HepG2 (cell line): Measurements from ENCODE around the gene SOX9. TPM values are rescaled to one million over a fixed set of nuclear protein-coding genes. Genes with fewer than 3 reads are reported as not detected.

Source experiments
- ATF7 ChIP-seq, 2 experiments: fragments of 450-650 bp in 1 of 2; sonication (generic) in 1 of 2; formaldehyde crosslinking in 1 of 2; IDR thresholded peaks; 2 replicates each; pipeline versions ENCODE4 v1.4.0 to v1.6.1; 2016 to 2020; ENCODE audit warnings: antibody characterized with exemption in 1 of 2, mild to moderate bottlenecking in 1 of 2, missing genetic modification reagents in 1 of 2
- CHD2 ChIP-seq: IDR thresholded peaks from 2 replicates; pipeline ENCODE4 v1.6.1; 2011; ENCODE audit warnings: low read depth, low read length, improper control_type of control experiment
- ETV6 ChIP-seq: sonication (generic); formaldehyde crosslinking; conservative IDR thresholded peaks from 2 replicates; pipeline ENCODE4 v1.4.0; 2020; ENCODE audit warnings: missing genetic modification reagents
- GLMP ChIP-seq: sonication (generic); formaldehyde crosslinking; IDR thresholded peaks from 2 replicates; pipeline ENCODE4 v1.9.0; 2021; ENCODE audit warnings: missing genetic modification reagents, mild to moderate bottlenecking, borderline replicate concordance
- HHEX ChIP-seq: IDR thresholded peaks from 2 replicates; pipeline ENCODE4 v1.6.1; 2016; ENCODE audit warnings: control low read depth
- NR2C2 ChIP-seq: sonication (generic); formaldehyde crosslinking; IDR thresholded peaks from 2 replicates; pipeline ENCODE4 v1.4.0; 2020; ENCODE audit warnings: missing genetic modification reagents, mild to moderate bottlenecking, moderate library complexity, borderline replicate concordance
- NR2F1 ChIP-seq, 2 experiments: fragments of 450-650 bp in 1 of 2; formaldehyde crosslinking in 1 of 2; IDR thresholded peaks; 2 replicates each; pipeline versions ENCODE4 v1.5.0 to v1.6.1; 2016 to 2020; ENCODE audit warnings: mild to moderate bottlenecking in 1 of 2, missing compliant biosample characterization in 1 of 2, missing genetic modification reagents in 1 of 2, moderate library complexity in 1 of 2
- ONECUT2 ChIP-seq: sonication (generic); formaldehyde crosslinking; IDR thresholded peaks from 2 replicates; pipeline ENCODE4 v1.4.0; 2020; ENCODE audit warnings: missing genetic modification reagents
- PAXIP1 ChIP-seq: sonication (generic); formaldehyde crosslinking; conservative IDR thresholded peaks from 2 replicates; pipeline ENCODE4 v1.4.0; 2020; ENCODE audit warnings: mild to moderate bottlenecking, missing genetic modification reagents, moderate library complexity
- ZBTB40 ChIP-seq, 2 experiments: fragments of 450-650 bp in 1 of 2; sonication (generic) in 1 of 2; formaldehyde crosslinking in 1 of 2; IDR thresholded peaks; 2 replicates each; pipeline versions ENCODE4 v1.6.1 to v1.8.0; 2016 to 2022; ENCODE audit warnings: antibody characterized with exemption in 1 of 2, mild to moderate bottlenecking in 1 of 2, missing genetic modification reagents in 1 of 2
- ZNF124 ChIP-seq: sonication (generic); formaldehyde crosslinking; IDR thresholded peaks from 2 replicates; pipeline ENCODE4 v1.4.0; 2020; ENCODE audit warnings: missing genetic modification reagents
- ZNF207 ChIP-seq: fragments of 450-650 bp; IDR thresholded peaks from 2 replicates; pipeline ENCODE4 v1.6.1; 2016; ENCODE audit warnings: antibody characterized with exemption, borderline replicate concordance
- ZNF263 ChIP-seq: sonication (generic); formaldehyde crosslinking; IDR thresholded peaks from 2 replicates; pipeline ENCODE4 v1.4.0; 2020; ENCODE audit warnings: missing genetic modification reagents
- ZNF678 ChIP-seq: sonication (generic); formaldehyde crosslinking; IDR thresholded peaks from 2 replicates; pipeline ENCODE4 v1.4.0; 2020; ENCODE audit warnings: mild to moderate bottlenecking, missing genetic modification reagents
- ZNF891 ChIP-seq: sonication (generic); formaldehyde crosslinking; IDR thresholded peaks from 2 replicates; pipeline ENCODE4 v1.5.0; 2020; ENCODE audit warnings: mild to moderate bottlenecking, missing genetic modification reagents
- polyA plus RNA-seq, 8 experiments: library from polyadenylated mRNA; depleted of rRNA in 3 of 8; stranded (reverse) in 7 of 8; unstranded in 1 of 8; fragments of >200 nt; fragmentation: Illumina TruSeq in 4 of 8; extraction: Trizol in 4 of 8; gene quantifications; 2 replicates each; pipeline versions ENCODE4 v1.2.1 to v1.2.3, GENCODE V29; 2011 to 2016; ENCODE audit warnings: low read depth in 4 of 8, missing spikeins in 1 of 8, mixed read lengths in 1 of 8; ENCODE audit not compliant: insufficient read depth in 1 of 8
- total RNA-seq, 5 experiments: library from RNA; depleted of rRNA; stranded (reverse); fragments of >200 nt; fragmentation: Illumina TruSeq; extraction: Trizol; gene quantifications; 2 replicates each; pipeline ENCODE4 v1.2.3, GENCODE V29; 2016; ENCODE audit warnings: low read depth in 1 of 5

SOX9 gene
- total and polyA plus RNA-seq, 2 of the 13 experiments (the other 11 are each of a cell fraction or from before 2014, with no cell fraction given): 16.1 to 27.6 TPM

- TF ChIP-seq GLMP (CRISPR knock-in tag) (no peak), ZBTB40 (IDR thresholded peaks at IDR 0.05) (no peak), ZBTB40 (CRISPR knock-in tag; IDR thresholded peaks at IDR 0.05) (no peak; the same call in 1 of the 2 replicates), ZNF263 (CRISPR knock-in tag) (peak; percentile 21; the same call in 1 of the 2 replicates), NR2F1 (CRISPR knock-in tag; IDR thresholded peaks at IDR 0.05) (peak; percentile 95 to 98), CHD2 (no peak), ZNF124 (CRISPR knock-in tag) (peak; percentile 92), ZNF891 (CRISPR knock-in tag) (no peak), ATF7 (IDR thresholded peaks at IDR 0.05) (0 out of 2 replicates have a peak, but pooled peaks have one; percentile 2), ATF7 (CRISPR knock-in tag; IDR thresholded peaks at IDR 0.05) (peak; percentile 37; the same call in 1 of the 2 replicates), ONECUT2 (CRISPR knock-in tag) (peak; percentile 66), HHEX (CRISPR knock-in tag) (peak; percentile 91), ETV6 (CRISPR knock-in tag) (peak; percentile 62; the same call in 1 of the 2 replicates), ZNF678 (no peak), PAXIP1 (CRISPR knock-in tag) (peak; percentile 95), ZNF207 (no peak), NR2C2 (CRISPR knock-in tag) (peak; percentile 87)
Measured at GRCh38 chr17:72092710-72093322, 28.0 kb upstream of the SOX9 start (continued).
